IMR-90 (cell line): ENCODE results near the gene OGFR. TPM values are rescaled to one million over a fixed set of nuclear protein-coding genes. Genes with fewer than 3 reads are reported as not detected.

ENCODE experiments used
- ATAC-seq: fragments of 200-7000 bp; cut with Tn5 transposase; 2 replicates; pipeline ENCODE4 v1.9.1; 2020; ENCODE audit warnings: low read depth, mild to moderate bottlenecking, moderate library complexity
- BruUV-seq: library from RNA; stranded (reverse); fragments of 400-500 nt; replicated peaks from 2 replicates; lab custom pipeline; 2021; lab: Mats Ljungman, UMichigan
- CTCF ChIA-PET: fragments of 300-600 bp; formaldehyde crosslinking; extraction: SDS; loops from one replicate; lab custom pipeline; 2021; ENCODE audit warnings: antibody characterized with exemption; lab: Yijun Ruan, JAX
- POLR2A ChIA-PET: fragments of 300-600 bp; sonication (Branson Sonifier 250); formaldehyde crosslinking; loops from one replicate; lab custom pipeline; 2022; ENCODE audit warnings: antibody characterized with exemption; ENCODE audit not compliant: unreplicated experiment; lab: Charles Lee
- DNase-seq: peaks from one replicate; pipeline ENCODE4 v3.0.0; 2013
- H2AFZ ChIP-seq: replicated peaks from 2 replicates; pipeline ENCODE3; 2013; ENCODE audit warnings: low read length, mild to moderate bottlenecking; ENCODE audit not compliant: poor library complexity
- H2AK5ac ChIP-seq: 2 replicates; pipeline ENCODE4 v1.6.1; 2013; ENCODE audit warnings: low read depth, low read length, inconsistent platforms
- H2AK9ac ChIP-seq: replicated peaks from 2 replicates; pipeline ENCODE3; 2013; ENCODE audit warnings: mild to moderate bottlenecking, low read depth, low read length, moderate library complexity; ENCODE audit not compliant: poor library complexity
- H2BK120ac ChIP-seq: 2 replicates; pipeline ENCODE4 v1.6.1; 2013; ENCODE audit warnings: low read depth, low read length, inconsistent platforms
- H2BK15ac ChIP-seq: 3 replicates; pipeline ENCODE4 v1.6.1; 2013; ENCODE audit warnings: low read depth, low read length, inconsistent platforms
- H2BK20ac ChIP-seq: 2 replicates; pipeline ENCODE4 v1.6.1; 2013; ENCODE audit warnings: low read depth, mild to moderate bottlenecking, inconsistent platforms, low read length, moderate library complexity
- H2BK5ac ChIP-seq: 2 replicates; pipeline ENCODE4 v1.6.1; 2013; ENCODE audit warnings: mild to moderate bottlenecking, low read depth, low read length, inconsistent platforms; ENCODE audit not compliant: poor library complexity, severe bottlenecking
- H3K14ac ChIP-seq: replicated peaks from 2 replicates; pipeline ENCODE4 v1.6.1; 2013; ENCODE audit warnings: low read depth, low read length, inconsistent platforms
- H3K18ac ChIP-seq: 2 replicates; pipeline ENCODE4 v1.6.1; 2013; ENCODE audit warnings: low read depth, low read length, control low read depth
- H3K23ac ChIP-seq: 2 replicates; pipeline ENCODE4 v1.6.1; 2013; ENCODE audit warnings: low read depth, low read length, inconsistent platforms
- H3K27ac ChIP-seq: 2 replicates; pipeline ENCODE4 v1.5.1; 2013; ENCODE audit warnings: mild to moderate bottlenecking, control low read depth, low read length; ENCODE audit not compliant: insufficient read depth
- H3K27me3 ChIP-seq: 2 replicates; pipeline ENCODE4 v1.6.1; 2013; ENCODE audit warnings: low read length; ENCODE audit not compliant: control insufficient read depth, insufficient read depth
- H3K36me3 ChIP-seq: 2 replicates; pipeline ENCODE4 v1.6.1; 2013; ENCODE audit warnings: low read length, mixed read lengths; ENCODE audit not compliant: control insufficient read depth, insufficient read depth
- H3K4ac ChIP-seq: 2 replicates; pipeline ENCODE4 v1.6.1; 2013; ENCODE audit warnings: low read depth, low read length, inconsistent platforms
- H3K4me1 ChIP-seq: 2 replicates; pipeline ENCODE4 v1.6.1; 2013; ENCODE audit warnings: low read length, mixed read lengths; ENCODE audit not compliant: control insufficient read depth, insufficient read depth
- H3K4me2 ChIP-seq: 2 replicates; pipeline ENCODE4 v1.6.1; 2013; ENCODE audit warnings: low read depth, mild to moderate bottlenecking, control low read depth, low read length, moderate library complexity
- H3K4me3 ChIP-seq: 2 replicates; pipeline ENCODE4 v1.5.1; 2013; ENCODE audit warnings: low read depth, mild to moderate bottlenecking, control low read depth, low read length, moderate library complexity; ENCODE audit not compliant: insufficient read depth
- H3K56ac ChIP-seq: 2 replicates; pipeline ENCODE4 v1.6.1; 2013; ENCODE audit warnings: low read length, inconsistent platforms; ENCODE audit not compliant: insufficient read depth; ENCODE audit errors: extremely low read depth
- H3K79me1 ChIP-seq, 2 experiments: 2 replicates each; pipeline ENCODE4 v1.6.1; 2013; ENCODE audit warnings: low read length in 2 of 2, inconsistent platforms in 1 of 2, low read depth in 1 of 2
- H3K9ac ChIP-seq: 2 replicates; pipeline ENCODE4 v1.6.1; 2013; ENCODE audit warnings: low read depth, low read length, control low read depth
- H3K9me1 ChIP-seq: 2 replicates; pipeline ENCODE4 v1.6.1; 2013; ENCODE audit warnings: low read length, inconsistent platforms; ENCODE audit not compliant: insufficient read depth
- H3K9me3 ChIP-seq: 2 replicates; pipeline ENCODE4 v1.6.1; 2013; ENCODE audit warnings: low read length; ENCODE audit not compliant: control insufficient read depth, insufficient read depth
- H4K20me1 ChIP-seq: 2 replicates; pipeline ENCODE4 v1.6.1; 2013; ENCODE audit warnings: low read length, inconsistent platforms; ENCODE audit not compliant: insufficient read depth
- H4K5ac ChIP-seq: 2 replicates; pipeline ENCODE4 v1.6.1; 2013; ENCODE audit warnings: mild to moderate bottlenecking, low read depth, low read length, control low read depth
- H4K8ac ChIP-seq, 2 experiments: 2 replicates each; pipeline ENCODE4 v1.6.1; 2013; ENCODE audit warnings: low read depth in 2 of 2, low read length in 2 of 2, control low read depth in 1 of 2, inconsistent platforms in 1 of 2
- H4K91ac ChIP-seq: 2 replicates; pipeline ENCODE4 v1.6.1; 2013; ENCODE audit warnings: low read depth, low read length, inconsistent platforms; ENCODE audit not compliant: insufficient read depth
- BHLHE40 ChIP-seq: fragments of 150-350 bp; IDR thresholded peaks from 2 replicates; pipeline ENCODE4 v1.6.1; 2016; ENCODE audit warnings: mild to moderate bottlenecking, low read depth, low read length
- CEBPB ChIP-seq: IDR thresholded peaks from 2 replicates; pipeline ENCODE4 v1.6.1; 2012; ENCODE audit warnings: low read depth, low read length, improper control_type of control experiment
- CHD1 ChIP-seq: IDR thresholded peaks from 2 replicates; pipeline ENCODE4 v1.6.1; 2012; ENCODE audit warnings: low read depth, low read length, improper control_type of control experiment
- CTCF ChIP-seq: conservative IDR thresholded peaks from 2 replicates; pipeline ENCODE4 v1.5.1; 2012; ENCODE audit warnings: mild to moderate bottlenecking, low read depth, low read length, improper control_type of control experiment
- ELK1 ChIP-seq: fragments of 150-350 bp; IDR thresholded peaks from 2 replicates; pipeline ENCODE4 v1.6.1; 2016; ENCODE audit warnings: low read depth, mild to moderate bottlenecking, low read length, moderate library complexity, borderline replicate concordance
- FOS ChIP-seq: fragments of 150-350 bp; IDR thresholded peaks from 2 replicates; pipeline ENCODE4 v1.6.1; 2016; ENCODE audit warnings: low read depth, low read length
- MAFK ChIP-seq: IDR thresholded peaks from 2 replicates; pipeline ENCODE4 v1.6.1; 2012; ENCODE audit warnings: low read depth, low read length, improper control_type of control experiment
- MAZ ChIP-seq: IDR thresholded peaks from 2 replicates; pipeline ENCODE4 v1.6.1; 2012; ENCODE audit warnings: low read depth, mild to moderate bottlenecking, low read length, improper control_type of control experiment, moderate library complexity, borderline replicate concordance
- NFE2L2 ChIP-seq: fragments of 150-350 bp; IDR thresholded peaks from 2 replicates; pipeline ENCODE4 v1.6.1; 2016; ENCODE audit warnings: low read depth, mild to moderate bottlenecking, low read length
- POLR2A ChIP-seq: IDR thresholded peaks from 2 replicates; pipeline ENCODE4 v1.6.1; 2012; ENCODE audit warnings: mild to moderate bottlenecking, low read depth, low read length
- RAD21 ChIP-seq: IDR thresholded peaks from 2 replicates; pipeline ENCODE4 v1.6.1; 2012; ENCODE audit warnings: low read length, improper control_type of control experiment
- RCOR1 ChIP-seq: IDR thresholded peaks from 2 replicates; pipeline ENCODE4 v1.6.1; 2012; ENCODE audit warnings: mild to moderate bottlenecking, low read length, improper control_type of control experiment; ENCODE audit not compliant: insufficient replicate concordance
- RFX5 ChIP-seq: IDR thresholded peaks from 2 replicates; pipeline ENCODE4 v1.8.0; 2012; ENCODE audit warnings: low read depth, mild to moderate bottlenecking, low read length, moderate library complexity
- SMC3 ChIP-seq: fragments of 150-350 bp; IDR thresholded peaks from 2 replicates; pipeline ENCODE4 v1.6.1; 2016; ENCODE audit warnings: low read depth, mild to moderate bottlenecking, antibody characterized with exemption, low read length, moderate library complexity
- WGBS, 2 experiments: methylation state at CpG; one replicate each; pipeline versions ENCODE4 v1.1.5 to v1.1.7; 2013; ENCODE audit warnings: missing lambda C conversion rate in 2 of 2; ENCODE audit not compliant: insufficient read length in 1 of 2; ENCODE audit errors: extremely low coverage in 2 of 2; 5-methylcytosine and 5-hydroxymethylcytosine counted together
- dilution Hi-C: fragments of 300-500 bp; cut with HindIII; formaldehyde crosslinking; loops from one replicate; pipeline ENCODE4 v1.14.3; 2018; ENCODE audit warnings: low sequenced_read_pairs; ENCODE audit not compliant: unreplicated experiment
- in situ Hi-C: fragments of 300-500 bp; cut with MboI; formaldehyde crosslinking; loops from 3 replicates; pipeline ENCODE4 v1.14.3; 2019; ENCODE audit warnings: low sequenced_read_pairs, inconsistent platforms, mixed read lengths
- intact Hi-C: fragments of 100-400 bp; cut with micrococcal nuclease; formaldehyde crosslinking; loops from 2 replicates; pipeline ENCODE4 v1.10.0; 2022
- polyA plus RNA-seq, 3 experiments: library from polyadenylated mRNA; depleted of rRNA; stranded (reverse); fragments of >200 nt; gene quantifications; 2 replicates each; pipeline ENCODE4 v1.2.3, GENCODE V29; 2012; ENCODE audit warnings: low replicate concordance in 1 of 3
- total RNA-seq: library from RNA; depleted of rRNA; stranded (reverse); fragments of >200 nt; gene quantifications from 2 replicates; pipeline ENCODE4 v1.2.3, GENCODE V29; 2012
- TF ChIP-seq, protein P1 (sequence below): fragments of 150-350 bp; IDR thresholded peaks from 2 replicates; pipeline ENCODE4 v1.6.1; 2017; ENCODE audit warnings: mild to moderate bottlenecking, antibody characterized with exemption, low read length, low read depth

OGFR gene
- total and polyA plus RNA-seq, 2 of the 4 experiments (the other 2 are of a cell fraction), result 22.4 to 30.1 TPM

DNA sequence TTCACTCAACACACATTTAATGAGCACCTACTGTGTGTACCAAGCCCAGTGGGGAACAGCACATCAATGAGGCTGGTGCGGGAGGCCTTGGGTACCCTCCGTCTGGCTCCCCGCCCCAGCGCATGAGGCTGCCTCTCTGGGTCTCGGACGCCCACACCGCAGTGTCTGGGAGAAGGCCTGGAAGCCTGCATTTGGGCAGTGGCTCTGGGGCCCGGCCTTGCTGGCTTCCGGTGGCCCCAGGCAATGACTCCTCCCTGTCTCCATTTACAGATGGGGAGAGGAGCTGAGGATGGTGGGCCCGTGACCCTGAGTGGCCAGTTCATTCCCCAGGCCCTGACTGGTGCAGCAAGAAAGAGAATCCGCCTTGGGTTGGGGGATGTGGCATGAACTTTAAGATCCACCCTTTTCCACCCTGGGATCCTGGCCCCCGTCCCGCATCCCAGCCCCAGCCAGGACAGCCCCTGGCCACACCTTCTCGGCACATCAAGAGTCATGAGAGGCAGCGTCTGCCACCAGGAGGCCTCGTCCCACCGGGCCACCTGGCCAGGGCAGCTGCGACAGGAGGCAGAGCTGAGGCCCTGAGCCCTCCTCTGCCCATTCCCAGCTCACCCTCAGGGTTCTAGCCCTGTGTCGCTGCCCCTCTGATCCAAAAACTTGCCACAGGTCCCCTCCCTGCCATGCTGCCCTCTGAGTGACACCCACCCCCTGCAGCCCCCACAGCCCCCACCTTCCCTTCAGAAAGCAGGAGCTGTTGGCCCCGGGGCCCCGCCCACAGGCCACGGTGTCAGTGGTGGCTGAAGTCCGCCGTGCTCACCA, 25.8 kb upstream of the OGFR start:
- Histone ChIP-seq H4K5ac (no peak overlapping the region), H2BK20ac (no peak overlapping the region), H2BK15ac (no peak overlapping the region), H4K8ac (no peak overlapping the region), H3K23ac (no peak overlapping the region), H4K20me1 (no peaks in the 10 kb centered on the region), H3K4me1 (no peaks in the 10 kb centered on the region), H4K91ac (no peak overlapping the region), H3K9me1 (no peaks in the 10 kb centered on the region; the same call in 1 of the 2 replicates), H2AFZ (no peak overlapping the region), H2AK5ac (no peak overlapping the region), H2BK5ac (no peak overlapping the region), H3K14ac (no peak overlapping the region), H3K4me2 (no peak overlapping the region), H3K4me3 (no peak overlapping the region), H3K36me3 (no peaks in the 10 kb centered on the region), H3K9ac (no peak overlapping the region), H3K4ac (no peak overlapping the region), H3K79me1 (no peaks in the 10 kb centered on the region), H3K27me3 (peaks cover 2% of the 10 kb centered on the region; the same call in 1 of the 2 replicates), H2BK120ac (no peak overlapping the region), H3K18ac (no peak overlapping the region), H3K9me3 (no peaks in the 10 kb centered on the region), H2AK9ac (no peak overlapping the region), H3K27ac (no peak overlapping the region), H3K56ac (no peak overlapping the region)
- CTCF ChIA-PET, result interaction anchor here (0.6 to 2.1 kb wide), 2 partner anchors 13 to 107 kb away, joined by 4 to 8 read pairs; no protein-coding TSS in a partner anchor
- POLR2A ChIA-PET, result no interaction called here
- ATAC-seq (no peak), DNase-seq (no peak)
- no TSS peak for BruUV-seq
- dilution Hi-C loops (no loop called here), in situ Hi-C loops (no loop called here), intact Hi-C loops (no loop called here)
- WGBS, 2 experiments, result 73% methylated on average over 10 of the region's 24 CpGs; no CpG with 5 or more reads in 1 of the 2 experiments
- TF ChIP-seq RCOR1, result no peak
- TF ChIP-seq POLR2A, result no peak
- TF ChIP-seq, protein P1, sequence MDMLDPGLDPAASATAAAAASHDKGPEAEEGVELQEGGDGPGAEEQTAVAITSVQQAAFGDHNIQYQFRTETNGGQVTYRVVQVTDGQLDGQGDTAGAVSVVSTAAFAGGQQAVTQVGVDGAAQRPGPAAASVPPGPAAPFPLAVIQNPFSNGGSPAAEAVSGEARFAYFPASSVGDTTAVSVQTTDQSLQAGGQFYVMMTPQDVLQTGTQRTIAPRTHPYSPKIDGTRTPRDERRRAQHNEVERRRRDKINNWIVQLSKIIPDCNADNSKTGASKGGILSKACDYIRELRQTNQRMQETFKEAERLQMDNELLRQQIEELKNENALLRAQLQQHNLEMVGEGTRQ, result no peak
- TF ChIP-seq NFE2L2, result no peak
- TF ChIP-seq FOS, result no peak
- no peak for TF ChIP-seq CHD1
- TF ChIP-seq ELK1, result no peak
- no peak for TF ChIP-seq RFX5
- no peak for TF ChIP-seq MAZ
- TF ChIP-seq MAFK, result no peak
- TF ChIP-seq BHLHE40, result no peak
- no peak for TF ChIP-seq RAD21
- TF ChIP-seq SMC3, result no peak
- TF ChIP-seq CTCF, result no peak
- no peak for TF ChIP-seq CEBPB
